ENCODE results near the gene GPBP1.
"Not testable (repeated sequence)": the region's sequence is repeated elsewhere in the genome, so short reads cannot be mapped to it uniquely, and the experiment has no call there.

The GPBP1 gene

GRCh38 chr5:57176350-57176857 is 2.5 kb downstream of the GPBP1 start:
- DNase-seq (ENCODE audit: low spot score): peak; percentile 37
- no peak for FAIRE-seq

GRCh38 chr5:57177479-57178156 is 3.8 kb downstream of the GPBP1 start:
- DNase-seq (ENCODE audit: low spot score) (no peak), FAIRE-seq (no peak)

- not testable (repeated sequence) for DNase-seq (ENCODE audit: low spot score); FAIRE-seq
These were observed 4.4 kb downstream of the GPBP1 start for GRCh38 chr5:57178238-57178637.

GRCh38 chr5:57179262-57180200 is 5.7 kb downstream of the GPBP1 start:
- FAIRE-seq: no peak

GRCh38 chr5:57181154-57181553 is 7.3 kb downstream of the GPBP1 start:
- FAIRE-seq (no peak), DNase-seq (ENCODE audit: low spot score) (no peak)

More at GRCh38 chr5:57179262-57180200, 5.7 kb downstream of the GPBP1 start:
- no peak for DNase-seq (ENCODE audit: low spot score)

GRCh38 chr5:57184322-57184721 is 10.5 kb downstream of the GPBP1 start:
- no peak for FAIRE-seq
- no peak for DNase-seq (ENCODE audit: low spot score)

GRCh38 chr5:57185313-57185712 is 11.5 kb downstream of the GPBP1 start:
- FAIRE-seq: no peak
- DNase-seq (ENCODE audit: low spot score): no peak

GRCh38 chr5:57186194-57186593 is 12.3 kb downstream of the GPBP1 start:
- DNase-seq (ENCODE audit: low spot score): no peak
- FAIRE-seq: no peak

GRCh38 chr5:57187977-57188376 is 14.1 kb downstream of the GPBP1 start:
- not testable (repeated sequence) for DNase-seq (ENCODE audit: low spot score); FAIRE-seq

- FAIRE-seq: no peak
These were observed 15.7 kb downstream of the GPBP1 start for GRCh38 chr5:57189515-57189914.

GRCh38 chr5:57190593-57190992 is 16.7 kb downstream of the GPBP1 start:
- no peak for DNase-seq (ENCODE audit: low spot score)
- FAIRE-seq: no peak

More at GRCh38 chr5:57189515-57189914, 15.7 kb downstream of the GPBP1 start:
- no peak for DNase-seq (ENCODE audit: low spot score)

- no peak for DNase-seq (ENCODE audit: low spot score)
- no peak for FAIRE-seq
These were observed 17.3 kb downstream of the GPBP1 start for GRCh38 chr5:57191163-57191562.

GRCh38 chr5:57191986-57192385 is 18.1 kb downstream of the GPBP1 start:
- FAIRE-seq: no peak
- no peak for DNase-seq (ENCODE audit: low spot score)

GRCh38 chr5:57192832-57193231 is 19.0 kb downstream of the GPBP1 start:
- FAIRE-seq: not testable (repeated sequence)

GRCh38 chr5:57193757-57194413 is 20.0 kb downstream of the GPBP1 start:
- FAIRE-seq (no peak), DNase-seq (ENCODE audit: low spot score) (no peak)

More at GRCh38 chr5:57192832-57193231, 19.0 kb downstream of the GPBP1 start:
- not testable (repeated sequence) for DNase-seq (ENCODE audit: low spot score)

- FAIRE-seq: no peak
These were observed 20.8 kb downstream of the GPBP1 start for GRCh38 chr5:57194653-57195052.

GRCh38 chr5:57195060-57195459 is 21.2 kb downstream of the GPBP1 start:
- FAIRE-seq (no peak), DNase-seq (ENCODE audit: low spot score) (no peak)

More at GRCh38 chr5:57194653-57195052, 20.8 kb downstream of the GPBP1 start:
- DNase-seq (ENCODE audit: low spot score): no peak

GRCh38 chr5:57199866-57200265 is 26.0 kb downstream of the GPBP1 start:
- no peak for FAIRE-seq
- DNase-seq (ENCODE audit: low spot score): no peak

- no peak for DNase-seq (ENCODE audit: low spot score)
- no peak for FAIRE-seq
These were observed 29.0 kb downstream of the GPBP1 start for GRCh38 chr5:57202811-57203210.

- FAIRE-seq: no peak
- DNase-seq (ENCODE audit: low spot score): no peak
These were observed 33.3 kb downstream of the GPBP1 start for GRCh38 chr5:57207007-57207653.

GRCh38 chr5:57207681-57208080 is 33.8 kb downstream of the GPBP1 start:
- DNase-seq (ENCODE audit: low spot score): no peak
- FAIRE-seq: no peak
